GM21367 (cell line): ENCODE data around the gene ARPIN.
"Not testable (repeated sequence)": the region's sequence is repeated elsewhere in the genome, so short reads cannot be mapped to it uniquely, and the experiment has no call there.

Source experiments
- ATAC-seq: cut with Tn5 transposase; IDR thresholded peaks from one replicate; pipeline ENCODE4 v1.9.1; 2021; ENCODE audit not compliant: unreplicated experiment

Gene ARPIN

GRCh38 chr15:89880727-89881126, 32.0 kb downstream of the ARPIN start:
- ATAC-seq = no peak

GRCh38 chr15:89878323-89878722, 34.4 kb downstream of the ARPIN start:
- ATAC-seq = no peak

DNA sequence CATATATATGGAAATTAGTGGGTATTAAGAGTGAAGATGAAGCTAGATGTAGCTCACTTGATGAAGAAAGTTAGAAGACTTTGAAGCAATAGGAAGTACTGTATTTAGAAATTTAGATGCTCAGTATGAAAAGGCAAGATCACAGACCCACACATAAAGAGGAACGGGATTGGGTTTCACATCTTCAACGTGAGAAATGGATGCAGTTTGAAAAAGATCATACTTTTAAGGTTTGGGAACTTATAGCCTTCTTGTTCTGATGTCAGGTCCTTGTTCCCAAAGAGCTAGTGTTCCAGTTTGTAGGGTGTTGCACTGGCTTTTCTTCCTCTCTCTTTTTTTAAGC, 35.7 kb downstream of the ARPIN start:
- ATAC-seq = no peak

GRCh38 chr15:89876396-89877082, 36.2 kb downstream of the ARPIN start:
- ATAC-seq = no peak

DNA sequence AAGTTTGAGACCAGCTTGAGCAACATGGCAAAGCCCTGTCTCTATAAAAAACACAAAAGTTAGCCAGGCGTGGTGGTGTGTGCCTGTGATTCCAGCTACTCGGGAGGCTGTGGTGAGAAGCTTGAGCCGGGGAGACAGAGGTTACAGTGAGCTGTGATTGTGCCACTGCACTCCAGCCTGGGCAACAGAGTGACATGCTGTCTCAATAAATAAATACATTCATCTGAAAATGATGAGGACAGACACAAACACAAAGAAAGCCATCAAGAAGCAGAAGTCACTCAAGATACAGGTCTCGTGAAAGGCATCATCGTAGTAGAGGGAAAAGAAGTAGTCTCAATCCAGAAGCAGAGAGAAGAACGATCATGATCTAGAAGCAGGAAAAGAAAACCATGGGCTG, 37.0 kb downstream of the ARPIN start:
- ATAC-seq = no peak

DNA sequence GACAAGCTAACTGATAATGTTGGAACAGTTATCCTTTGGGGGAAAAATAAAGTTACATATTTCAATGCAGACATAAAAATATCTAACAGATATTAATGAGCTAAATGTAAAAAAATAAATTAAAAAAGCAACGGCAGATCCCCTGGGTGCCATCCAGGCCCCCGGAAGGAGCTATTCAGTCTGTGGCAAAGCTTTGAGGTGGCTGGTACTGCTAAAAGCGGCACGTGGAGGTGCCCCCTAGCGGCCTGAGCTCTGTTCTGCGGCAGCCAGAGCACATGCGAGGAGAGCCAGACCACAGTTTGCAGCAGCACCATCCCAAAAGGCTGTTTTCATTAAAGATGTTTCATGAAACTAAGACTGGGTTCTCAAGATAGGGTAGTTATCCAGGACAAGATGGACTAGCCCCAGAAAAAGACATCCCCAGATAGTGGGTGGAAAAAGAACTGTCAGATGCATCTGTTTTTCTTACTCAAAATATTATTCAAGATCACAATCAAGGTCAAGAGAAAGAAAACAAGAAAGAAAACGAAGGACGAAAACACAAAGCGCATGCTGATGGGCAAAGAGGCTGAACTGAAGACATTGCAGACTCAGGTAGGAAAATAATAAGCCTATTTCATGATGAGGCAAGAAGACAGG, 37.7 kb downstream of the ARPIN start:
- no peak for ATAC-seq

DNA sequence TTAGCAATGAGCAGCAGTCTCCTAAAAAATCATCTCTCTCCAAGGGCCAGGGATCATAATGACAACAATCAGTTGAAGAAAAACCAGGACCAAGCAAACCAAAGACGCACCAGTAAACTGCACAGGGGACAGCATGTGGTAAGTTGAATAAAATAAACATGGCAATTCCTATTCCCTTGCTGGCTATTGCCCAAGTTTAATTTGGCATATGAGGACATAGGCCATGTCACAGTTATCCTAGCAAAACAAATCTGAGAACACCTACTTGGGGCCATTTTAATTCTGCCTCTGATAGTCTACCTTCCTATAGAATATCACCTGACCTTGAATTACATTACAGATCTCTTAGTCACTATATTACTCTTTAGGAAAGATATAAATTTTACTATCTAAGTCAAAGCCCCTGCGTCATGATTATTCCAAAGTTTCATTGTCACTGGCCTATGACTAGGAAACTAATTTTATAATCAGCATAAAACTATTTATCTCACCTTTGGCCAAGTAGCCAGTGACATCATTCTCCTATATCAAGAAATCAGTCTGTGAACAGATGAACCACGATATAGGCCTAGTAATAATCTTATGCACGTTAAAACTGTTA, 42.0 kb downstream of the ARPIN start:
- ATAC-seq = no peak

GRCh38 chr15:89870006-89870405, 42.7 kb downstream of the ARPIN start:
- ATAC-seq = no peak

GRCh38 chr15:89869490-89869889, 43.3 kb downstream of the ARPIN start:
- ATAC-seq = not testable (repeated sequence)

DNA sequence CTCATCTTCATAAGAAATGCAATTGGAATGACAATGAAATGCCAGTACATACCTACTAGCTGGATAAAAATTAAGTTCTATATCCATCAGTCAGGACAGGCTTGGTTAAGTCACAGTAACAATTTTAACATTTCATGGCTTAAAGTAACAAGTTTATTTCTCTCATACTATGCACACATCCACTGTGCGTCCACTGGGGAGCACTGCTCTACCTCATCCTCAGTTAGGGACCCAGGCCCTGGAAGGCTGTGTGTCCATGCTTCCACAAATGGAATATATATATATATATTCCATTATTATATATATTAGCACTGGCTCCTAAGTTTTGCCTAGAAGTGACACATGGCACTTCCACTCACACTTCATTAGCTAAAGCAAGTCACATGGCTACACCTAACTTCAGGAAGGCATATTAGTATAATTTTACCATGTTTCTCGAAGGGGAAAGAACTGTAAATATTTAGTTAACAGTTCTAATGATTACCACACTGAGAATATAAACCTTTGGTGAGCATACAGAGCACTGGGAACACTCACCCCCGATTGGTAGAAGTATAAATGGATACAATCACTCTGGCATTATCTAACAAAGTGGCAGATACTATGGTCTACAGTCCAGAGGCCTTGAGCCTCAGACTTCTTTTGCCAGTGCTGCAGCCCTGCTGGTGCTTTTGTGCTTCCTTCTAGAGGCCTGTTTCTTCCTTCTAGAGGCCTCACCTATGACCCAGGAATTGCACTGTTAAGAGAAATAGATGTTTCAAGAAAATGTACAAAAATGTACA, 47.6 kb downstream of the ARPIN start:
- ATAC-seq = no peak

DNA sequence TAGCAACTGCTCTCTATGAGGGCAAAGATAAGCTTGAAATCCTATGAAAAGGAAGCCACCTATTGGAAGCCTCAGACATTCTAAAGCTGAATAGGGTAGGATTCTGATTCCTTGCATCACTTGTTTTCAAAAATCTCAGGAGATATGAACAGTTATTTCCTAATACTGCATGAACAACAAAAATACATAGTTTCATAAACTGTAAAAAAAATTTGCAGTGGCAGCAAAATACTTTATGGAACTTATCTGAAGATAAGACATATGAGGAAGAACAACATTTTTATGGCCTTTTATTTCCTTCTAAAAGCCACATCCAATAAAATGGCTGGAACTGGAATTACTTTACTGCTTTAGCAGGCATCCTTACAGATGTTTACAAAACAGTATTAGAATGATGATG, 48.8 kb downstream of the ARPIN start:
- ATAC-seq = no peak

DNA sequence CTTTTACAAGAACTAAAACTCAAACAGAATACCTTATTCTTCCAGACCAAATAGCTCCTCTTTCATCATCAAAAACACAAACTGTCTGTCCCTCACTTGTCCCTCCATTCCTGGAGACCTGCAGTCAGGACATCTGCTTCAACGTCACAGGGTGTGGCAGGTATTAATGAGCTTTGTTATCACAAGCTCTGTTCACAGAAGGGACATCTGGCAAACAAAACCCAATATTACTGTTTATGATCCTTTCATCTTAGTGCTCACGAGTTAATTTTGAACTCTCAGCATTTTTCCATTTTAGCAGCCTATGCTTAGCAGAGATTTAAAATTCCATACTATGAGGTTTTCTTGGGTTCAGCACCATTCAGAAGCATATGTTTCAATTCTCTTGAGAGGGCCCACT, 51.9 kb downstream of the ARPIN start:
- ATAC-seq = no peak

GRCh38 chr15:89860431-89860830, 52.3 kb downstream of the ARPIN start:
- no peak for ATAC-seq

DNA sequence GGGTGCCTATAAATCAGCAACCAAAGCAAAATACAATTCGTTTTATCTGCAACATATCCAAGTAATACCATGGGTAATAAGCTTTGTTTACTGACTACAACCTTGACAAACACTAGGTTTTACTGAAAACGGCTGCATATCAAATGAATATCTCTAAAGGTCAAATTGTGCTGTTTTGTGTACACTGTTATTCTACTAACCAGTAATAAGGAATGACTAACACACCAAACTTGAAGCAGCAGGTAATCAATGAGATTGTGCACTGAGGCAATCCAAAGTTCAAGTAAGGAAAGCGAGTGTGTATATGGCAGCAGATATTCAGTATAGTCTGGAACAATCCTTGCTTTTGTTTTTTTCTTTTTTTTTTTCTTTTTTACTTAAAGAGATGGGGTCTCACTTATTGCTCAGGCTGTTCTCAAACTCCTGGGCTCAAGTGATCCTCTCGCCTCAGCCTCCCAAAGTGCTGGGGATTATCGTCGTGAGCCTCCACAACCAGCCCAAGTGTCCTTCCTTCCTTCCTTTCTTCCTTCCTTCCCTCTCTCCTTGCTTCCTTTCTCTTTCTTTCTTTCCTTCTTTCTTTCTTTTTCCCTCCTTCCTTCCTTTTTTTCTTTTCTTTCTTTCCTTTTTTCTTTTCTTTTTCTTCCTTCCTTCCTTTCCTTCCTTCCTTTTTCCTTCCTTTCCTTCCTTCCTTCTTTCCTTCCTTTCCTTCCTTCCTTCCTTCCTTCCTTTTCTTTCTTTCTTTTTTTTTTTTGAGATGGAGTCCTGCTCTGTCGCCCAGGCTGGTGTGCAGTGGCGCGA, 53.9 kb downstream of the ARPIN start:
- ATAC-seq = no peak

GRCh38 chr15:89857673-89858072, 55.1 kb downstream of the ARPIN start:
- ATAC-seq = no peak

DNA sequence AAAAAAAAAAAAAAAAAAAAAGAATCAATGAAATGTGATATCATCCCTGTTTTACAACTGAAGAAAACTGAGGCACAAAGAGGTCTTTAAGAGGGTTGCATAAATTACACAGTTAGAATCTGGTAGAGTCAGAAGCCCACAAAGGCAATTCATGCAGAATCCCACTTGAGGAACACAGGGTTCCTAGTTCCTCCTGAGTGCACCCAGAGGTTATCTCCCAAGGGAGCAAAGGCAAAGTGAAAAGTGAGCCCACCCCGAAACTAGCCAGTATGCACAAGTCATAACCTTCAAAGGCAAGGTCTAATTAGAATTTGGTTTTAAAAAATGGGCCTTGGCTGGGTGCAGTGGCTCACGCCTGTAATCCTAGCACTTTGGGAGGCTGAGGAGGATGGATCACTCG, 56.8 kb downstream of the ARPIN start:
- no peak for ATAC-seq

- ATAC-seq = not testable (repeated sequence)
Measured at GRCh38 chr15:89854863-89855262, 57.9 kb downstream of the ARPIN start.

GRCh38 chr15:89852342-89852995, 60.3 kb downstream of the ARPIN start:
- ATAC-seq = no peak

DNA sequence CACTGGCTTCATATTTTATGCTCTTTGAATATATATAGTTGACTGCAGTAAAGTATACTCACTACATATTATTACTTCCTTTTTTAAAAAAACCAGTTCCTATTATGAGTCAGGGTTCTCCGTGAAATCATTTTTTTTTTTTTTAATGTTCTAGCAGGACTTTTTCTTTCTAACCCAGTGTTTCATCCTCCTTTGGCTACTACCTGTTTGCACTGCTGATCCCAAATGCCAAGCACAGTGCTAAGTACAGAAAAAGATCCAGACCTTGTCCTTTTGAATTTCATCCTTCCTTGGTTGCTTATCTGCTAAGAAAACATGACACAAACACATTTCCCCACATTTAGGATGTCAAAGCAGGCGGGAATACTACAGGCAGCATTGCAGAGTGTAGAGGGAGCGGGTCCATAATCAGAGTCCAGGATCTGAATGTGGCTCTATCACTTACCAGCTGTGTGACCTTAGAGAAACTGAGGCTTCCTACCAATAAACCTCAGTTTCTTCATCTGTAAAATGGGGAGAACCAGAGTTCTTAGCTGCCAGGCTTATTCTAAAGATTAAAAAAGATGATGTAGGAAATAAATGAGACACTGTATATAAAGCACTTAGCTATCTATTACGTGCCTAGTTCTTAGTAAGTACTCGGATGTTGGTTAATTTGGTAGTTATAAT, 60.9 kb downstream of the ARPIN start:
- ATAC-seq = no peak

DNA sequence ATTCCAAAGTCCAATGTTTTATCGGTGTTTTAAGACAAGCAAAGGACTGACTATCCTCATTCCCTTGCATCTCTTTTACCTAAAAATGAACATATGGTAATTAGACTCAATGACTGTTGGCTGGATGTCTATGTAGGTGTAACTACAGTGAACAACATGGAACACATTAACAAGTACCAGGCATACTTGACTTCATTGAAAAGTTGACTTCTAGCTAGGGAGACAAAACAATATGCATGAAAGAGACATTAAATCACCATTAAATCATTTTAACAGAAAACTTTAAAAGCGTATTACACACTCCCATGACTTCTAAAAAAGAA, 63.8 kb downstream of the ARPIN start:
- ATAC-seq = no peak
